Measurements from ENCODE around the gene UCK1.
"Not testable (repeated sequence)": the region's sequence is repeated elsewhere in the genome, so short reads cannot be mapped to it uniquely, and the experiment has no call there.

UCK1 gene

GRCh38 chr9:131552030-131552429 lies 21.0 kb upstream of the UCK1 start:
- Histone ChIP-seq H3K4me3 (ENCODE audit: low read length in 2 of 2) (no peak overlapping the region), H2BK5ac (ENCODE audit: low read length) (no peak overlapping the region), H3K4me2 (ENCODE audit: insufficient read depth, low read length, poor library complexity, severe bottlenecking) (no peak overlapping the region), H3K9me3 (replicated peaks in 1 of 2; ENCODE audit: control insufficient read depth in 2 of 2, insufficient read depth in 1 of 2, low read depth in 1 of 2, low read length in 2 of 2) (peaks cover 3 to 7% of the 10 kb centered on the region in 2 donors), H3K27ac (replicated peaks; ENCODE audit: low read length) (no peak overlapping the region), H2AK5ac (ENCODE audit: low read depth, low read length) (no peak overlapping the region), H3K23ac (ENCODE audit: low read depth, low read length, poor library complexity) (no peak overlapping the region), H4K91ac (ENCODE audit: low read depth, low read length, poor library complexity) (no peak overlapping the region), H3K4me1 (ENCODE audit: control insufficient read depth in 2 of 2, insufficient read depth in 1 of 2, low read depth in 1 of 2, low read length in 2 of 2) (peaks cover 0 to 4% of the 10 kb centered on the region in 2 donors), H3K18ac (ENCODE audit: low read length) (no peak overlapping the region), H3K79me1 (ENCODE audit: low read depth, low read length) (no peaks in the 10 kb centered on the region), H3K36me3 (replicated peaks in 1 of 2; ENCODE audit: control insufficient read depth in 2 of 2, insufficient read depth in 2 of 2, low read length in 2 of 2) (no peaks in the 10 kb centered on the region), H2BK15ac (ENCODE audit: low read length) (no peak overlapping the region), H4K8ac (ENCODE audit: low read depth, low read length) (no peak overlapping the region), H2AFZ (ENCODE audit: low read length) (no peak overlapping the region), H3K14ac (ENCODE audit: low read length) (peak overlapping the region; percentile 38), H2BK120ac (ENCODE audit: low read depth, low read length) (no peak overlapping the region), H3K4ac (ENCODE audit: low read length) (no peak overlapping the region), H2BK12ac (ENCODE audit: low read length) (no peak overlapping the region), H3K27me3 (ENCODE audit: control insufficient read depth in 3 of 3, insufficient read depth in 3 of 3, low read depth in 1 of 3, low read length in 3 of 3) (peaks cover 3 to 38% (median 26%) of the 10 kb centered on the region in 3 experiments), H3K9ac (ENCODE audit: low read depth, low read length, poor library complexity) (no peak overlapping the region)
- no CpG with 5 or more reads among the region's 6 CpGs for WGBS, 2 donors (ENCODE audit: extremely low coverage in 2 of 2, insufficient read length in 2 of 2, insufficient replicate concordance in 1 of 2)
- DNase-seq (ENCODE audit: low spot score) = no peak

DNA sequence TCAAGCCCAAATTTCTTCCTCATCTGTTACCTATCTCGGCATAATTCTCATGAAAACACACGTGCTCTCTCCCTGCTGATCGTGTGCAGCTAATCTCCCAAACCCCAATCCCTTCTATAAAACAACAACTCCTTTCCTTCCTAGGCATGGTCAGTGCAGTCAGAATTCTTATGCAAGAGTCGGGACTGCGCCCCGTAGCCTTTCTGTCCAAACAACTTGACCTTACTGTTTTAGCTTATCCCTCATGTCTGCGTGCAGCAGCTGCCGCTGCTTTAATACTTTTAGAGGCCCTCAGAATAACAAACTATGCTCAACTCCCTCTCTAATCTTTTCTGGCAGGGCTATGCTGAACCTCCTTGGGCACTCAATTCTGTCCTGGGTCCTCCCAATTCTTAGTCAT lies 19.4 kb upstream of the UCK1 start:
- H3K18ac ChIP-seq (ENCODE audit: low read length); H3K4me1 ChIP-seq (ENCODE audit: control insufficient read depth in 2 of 2, insufficient read depth in 1 of 2, low read depth in 1 of 2, low read length in 2 of 2); H3K9me3 ChIP-seq (replicated peaks in 1 of 2; ENCODE audit: control insufficient read depth in 2 of 2, insufficient read depth in 1 of 2, low read depth in 1 of 2, low read length in 2 of 2); H3K4me3 ChIP-seq (ENCODE audit: low read length in 2 of 2); H3K4me2 ChIP-seq (ENCODE audit: insufficient read depth, low read length, poor library complexity, severe bottlenecking); H4K8ac ChIP-seq (ENCODE audit: low read depth, low read length); H3K79me1 ChIP-seq (ENCODE audit: low read depth, low read length); H3K9ac ChIP-seq (ENCODE audit: low read depth, low read length, poor library complexity); H2BK12ac ChIP-seq (ENCODE audit: low read length); H2BK120ac ChIP-seq (ENCODE audit: low read depth, low read length); H3K14ac ChIP-seq (ENCODE audit: low read length); DNase-seq (ENCODE audit: low spot score); H3K4ac ChIP-seq (ENCODE audit: low read length); H3K27ac ChIP-seq (replicated peaks; ENCODE audit: low read length); H2BK5ac ChIP-seq (ENCODE audit: low read length); H2BK15ac ChIP-seq (ENCODE audit: low read length); H2AFZ ChIP-seq (ENCODE audit: low read length); H4K91ac ChIP-seq (ENCODE audit: low read depth, low read length, poor library complexity); H2AK5ac ChIP-seq (ENCODE audit: low read depth, low read length); H3K23ac ChIP-seq (ENCODE audit: low read depth, low read length, poor library complexity); H3K36me3 ChIP-seq (replicated peaks in 1 of 2; ENCODE audit: control insufficient read depth in 2 of 2, insufficient read depth in 2 of 2, low read length in 2 of 2): not testable (repeated sequence)
- peaks cover 3 to 31% (median 29%) of the 10 kb centered on the region in 3 experiments for H3K27me3 ChIP-seq (ENCODE audit: control insufficient read depth in 3 of 3, insufficient read depth in 3 of 3, low read depth in 1 of 3, low read length in 3 of 3)
- WGBS, 2 donors (ENCODE audit: extremely low coverage in 2 of 2, insufficient read length in 2 of 2, insufficient replicate concordance in 1 of 2) = no CpG with 5 or more reads among the region's 8 CpGs

DNA sequence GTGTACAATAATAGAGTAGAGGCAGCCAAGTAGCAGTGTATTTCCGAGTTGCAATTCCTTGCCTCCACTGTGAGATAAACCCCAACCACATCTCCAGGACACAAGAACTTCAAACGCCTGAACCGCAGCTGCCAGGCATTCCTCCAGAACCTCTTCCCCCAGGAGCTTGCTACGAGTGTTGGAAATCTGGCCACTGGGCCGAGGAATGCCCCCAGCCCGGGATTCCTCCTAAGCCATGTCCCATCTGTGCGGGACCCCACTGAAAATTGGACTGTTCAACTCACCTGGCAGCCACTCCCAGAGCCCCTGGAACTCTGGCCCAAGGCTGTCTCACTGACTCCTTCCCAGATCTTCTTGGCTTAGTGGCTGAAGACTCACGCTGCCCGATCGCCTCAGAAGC lies 18.1 kb upstream of the UCK1 start:
- H2AFZ ChIP-seq (ENCODE audit: low read length); H2BK12ac ChIP-seq (ENCODE audit: low read length); H3K27ac ChIP-seq (replicated peaks; ENCODE audit: low read length); H2BK5ac ChIP-seq (ENCODE audit: low read length); H3K4ac ChIP-seq (ENCODE audit: low read length); H2BK15ac ChIP-seq (ENCODE audit: low read length); H3K36me3 ChIP-seq (replicated peaks in 1 of 2; ENCODE audit: control insufficient read depth in 2 of 2, insufficient read depth in 2 of 2, low read length in 2 of 2); H3K4me3 ChIP-seq (ENCODE audit: low read length in 2 of 2); H4K91ac ChIP-seq (ENCODE audit: low read depth, low read length, poor library complexity); H3K9ac ChIP-seq (ENCODE audit: low read depth, low read length, poor library complexity); H3K18ac ChIP-seq (ENCODE audit: low read length); H3K4me1 ChIP-seq (ENCODE audit: control insufficient read depth in 2 of 2, insufficient read depth in 1 of 2, low read depth in 1 of 2, low read length in 2 of 2); H2BK120ac ChIP-seq (ENCODE audit: low read depth, low read length); H3K4me2 ChIP-seq (ENCODE audit: insufficient read depth, low read length, poor library complexity, severe bottlenecking); H3K79me1 ChIP-seq (ENCODE audit: low read depth, low read length); H3K23ac ChIP-seq (ENCODE audit: low read depth, low read length, poor library complexity); DNase-seq (ENCODE audit: low spot score); H3K14ac ChIP-seq (ENCODE audit: low read length); H4K8ac ChIP-seq (ENCODE audit: low read depth, low read length); H2AK5ac ChIP-seq (ENCODE audit: low read depth, low read length): not testable (repeated sequence)
- Histone ChIP-seq H3K27me3 (ENCODE audit: control insufficient read depth in 3 of 3, insufficient read depth in 3 of 3, low read depth in 1 of 3, low read length in 3 of 3) (peaks cover 0 to 28% (median 21%) of the 10 kb centered on the region in 3 experiments), H3K9me3 (replicated peaks in 1 of 2; ENCODE audit: control insufficient read depth in 2 of 2, insufficient read depth in 1 of 2, low read depth in 1 of 2, low read length in 2 of 2) (peaks cover 8 to 13% of the 10 kb centered on the region in 2 donors)
- no CpG with 5 or more reads among the region's 10 CpGs for WGBS, 2 donors (ENCODE audit: extremely low coverage in 2 of 2, insufficient read length in 2 of 2, insufficient replicate concordance in 1 of 2)

DNA sequence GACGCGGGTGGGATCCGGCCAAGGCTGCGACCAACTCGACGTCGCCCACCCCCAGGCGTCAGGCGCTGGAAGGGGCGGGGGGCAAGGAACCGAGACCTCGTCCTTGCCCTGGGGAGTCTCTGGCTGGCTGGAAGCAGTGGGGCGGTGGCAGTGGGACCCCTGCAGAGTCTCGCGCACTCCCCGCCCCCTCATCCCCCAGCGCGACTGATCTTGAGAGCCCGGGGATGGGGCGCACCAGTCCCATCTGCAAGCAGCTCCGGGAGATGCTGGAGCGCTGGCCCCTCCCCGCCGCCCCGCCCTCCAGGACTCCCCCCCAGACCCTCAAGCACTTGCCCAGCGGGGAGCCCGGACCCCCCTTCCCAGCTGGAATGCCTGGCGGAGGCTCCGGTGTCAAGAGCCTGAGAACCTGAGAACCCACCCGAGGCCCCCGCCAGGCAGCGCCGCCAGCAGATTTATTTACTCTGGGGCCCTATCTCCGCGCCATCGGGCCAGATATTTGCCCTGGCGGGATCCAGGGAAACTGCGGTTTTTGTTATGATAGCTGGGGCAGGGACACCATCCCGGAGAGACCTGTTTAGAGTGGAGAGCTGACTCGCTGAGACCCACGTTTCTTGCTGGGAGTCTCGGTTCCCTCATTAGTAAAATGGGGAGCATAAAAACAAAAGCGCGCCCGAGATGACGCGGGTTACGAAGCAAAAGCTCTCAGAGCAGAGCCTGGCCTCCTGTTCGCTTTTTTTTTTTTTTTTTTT lies 15.4 kb upstream of the UCK1 start:
- Histone ChIP-seq H3K27me3 (ENCODE audit: control insufficient read depth in 3 of 3, insufficient read depth in 3 of 3, low read depth in 1 of 3, low read length in 3 of 3) (peaks cover 0 to 20% (median 10%) of the 10 kb centered on the region in 3 experiments), H2BK5ac (ENCODE audit: low read length) (no peak overlapping the region), H2BK15ac (ENCODE audit: low read length) (peak overlapping the region; percentile 30), H3K23ac (ENCODE audit: low read depth, low read length, poor library complexity) (peak overlapping the region; percentile 22), H3K27ac (replicated peaks; ENCODE audit: low read length) (no peak overlapping the region), H3K36me3 (replicated peaks in 1 of 2; ENCODE audit: control insufficient read depth in 2 of 2, insufficient read depth in 2 of 2, low read length in 2 of 2) (no peaks in the 10 kb centered on the region), H2BK120ac (ENCODE audit: low read depth, low read length) (no peak overlapping the region), H3K4me2 (ENCODE audit: insufficient read depth, low read length, poor library complexity, severe bottlenecking) (peak overlapping the region; percentile 33), H4K91ac (ENCODE audit: low read depth, low read length, poor library complexity) (no peak overlapping the region), H3K4me3 (ENCODE audit: low read length in 2 of 2) (peak overlapping the region in 1 of 2 donors; percentile 17), H2AFZ (ENCODE audit: low read length) (peak overlapping the region; percentile 58), H3K4me1 (ENCODE audit: control insufficient read depth in 2 of 2, insufficient read depth in 1 of 2, low read depth in 1 of 2, low read length in 2 of 2) (no peaks in the 10 kb centered on the region), H4K8ac (ENCODE audit: low read depth, low read length) (no peak overlapping the region), H2AK5ac (ENCODE audit: low read depth, low read length) (no peak overlapping the region), H3K9ac (ENCODE audit: low read depth, low read length, poor library complexity) (no peak overlapping the region), H3K79me1 (ENCODE audit: low read depth, low read length) (peaks cover 1% of the 10 kb centered on the region), H2BK12ac (ENCODE audit: low read length) (no peak overlapping the region), H3K14ac (ENCODE audit: low read length) (no peak overlapping the region), H3K4ac (ENCODE audit: low read length) (no peak overlapping the region), H3K18ac (ENCODE audit: low read length) (peak overlapping the region; percentile 35), H3K9me3 (replicated peaks in 1 of 2; ENCODE audit: control insufficient read depth in 2 of 2, insufficient read depth in 1 of 2, low read depth in 1 of 2, low read length in 2 of 2) (peaks cover 5 to 14% of the 10 kb centered on the region in 2 donors)
- DNase-seq (ENCODE audit: low spot score) = peak; percentile 18
- WGBS, 2 donors (ENCODE audit: extremely low coverage in 2 of 2, insufficient read length in 2 of 2, insufficient replicate concordance in 1 of 2) = no CpG with 5 or more reads among the region's 49 CpGs
